ENCODE data around the gene ANKRD63. TPM values are rescaled to one million over a fixed set of nuclear protein-coding genes. Genes with fewer than 3 reads are reported as not detected.

The ANKRD63 gene
- total RNA-seq, 2 donors from 2014 or later: not detected

GRCh38 chr15:40281801-40282146 is 1.1 kb downstream of the ANKRD63 start:
- H3K4me1 ChIP-seq (ENCODE audit: control insufficient read depth in 1 of 2, low read depth in 2 of 2): peaks cover 3 to 34% of the 10 kb centered on the region in 2 donors
- H3K27me3 ChIP-seq (replicated peaks; ENCODE audit: insufficient read depth): peaks cover 15% of the 10 kb centered on the region
- no peak overlapping the region for H3K27ac ChIP-seq
- no peak for DNase-seq (ENCODE audit: low spot score)
- H3K36me3 ChIP-seq: no peaks in the 10 kb centered on the region
- peak overlapping the region; percentile 66 for H3K4me3 ChIP-seq
- TF ChIP-seq CTCF (IDR thresholded peaks at IDR 0.05): no peak
- no peak for ATAC-seq (ENCODE audit: insufficient number of reproducible peaks, low FRiP score, low read depth)
- H3K9me3 ChIP-seq: no peaks in the 10 kb centered on the region

GRCh38 chr15:40281057-40281800 is 1.6 kb downstream of the ANKRD63 start:
- Histone ChIP-seq H3K27me3 (replicated peaks; ENCODE audit: insufficient read depth) (peaks cover 15% of the 10 kb centered on the region), H3K4me3 (peak overlapping the region; percentile 66), H3K9me3 (no peaks in the 10 kb centered on the region), H3K36me3 (no peaks in the 10 kb centered on the region), H3K27ac (no peak overlapping the region), H3K4me1 (ENCODE audit: control insufficient read depth in 1 of 2, low read depth in 2 of 2) (peaks cover 3 to 34% of the 10 kb centered on the region in 2 donors)
- ATAC-seq (ENCODE audit: insufficient number of reproducible peaks, low FRiP score, low read depth) (no peak), DNase-seq (ENCODE audit: low spot score) (no peak)
- no peak for TF ChIP-seq CTCF (IDR thresholded peaks at IDR 0.05)

- Histone ChIP-seq H3K27me3 (replicated peaks; ENCODE audit: insufficient read depth) (peaks cover 15% of the 10 kb centered on the region), H3K36me3 (no peaks in the 10 kb centered on the region), H3K9me3 (no peaks in the 10 kb centered on the region), H3K27ac (peak overlapping the region in 1 of 2 donors; percentile 11), H3K4me3 (no peak overlapping the region), H3K4me1 (ENCODE audit: control insufficient read depth in 1 of 2, low read depth in 2 of 2) (peaks cover 3 to 34% of the 10 kb centered on the region in 2 donors)
- TF ChIP-seq CTCF (IDR thresholded peaks at IDR 0.05): no peak
- DNase-seq (ENCODE audit: low spot score): no peak
- no peak for ATAC-seq (ENCODE audit: insufficient number of reproducible peaks, low FRiP score, low read depth)
Observed at GRCh38 chr15:40280260-40281056, 2.4 kb downstream of the ANKRD63 start.

GRCh38 chr15:40279437-40280141 is 3.3 kb downstream of the ANKRD63 start:
- H3K9me3 ChIP-seq: no peaks in the 10 kb centered on the region
- DNase-seq (ENCODE audit: low spot score) (no peak), ATAC-seq (ENCODE audit: insufficient number of reproducible peaks, low FRiP score, low read depth) (no peak)
- H3K36me3 ChIP-seq: no peaks in the 10 kb centered on the region
- peaks cover 15% of the 10 kb centered on the region for H3K27me3 ChIP-seq (replicated peaks; ENCODE audit: insufficient read depth)
- H3K4me3 ChIP-seq: no peak overlapping the region
- TF ChIP-seq CTCF (IDR thresholded peaks at IDR 0.05): peak; percentile 98
- H3K4me1 ChIP-seq (ENCODE audit: control insufficient read depth in 1 of 2, low read depth in 2 of 2): peaks cover 3 to 34% of the 10 kb centered on the region in 2 donors
- no peak overlapping the region for H3K27ac ChIP-seq

GRCh38 chr15:40278026-40278425 is 4.8 kb downstream of the ANKRD63 start:
- TF ChIP-seq CTCF (IDR thresholded peaks at IDR 0.05): no peak
- peaks cover 15% of the 10 kb centered on the region for H3K27me3 ChIP-seq (replicated peaks; ENCODE audit: insufficient read depth)
- peaks cover 2 to 30% of the 10 kb centered on the region in 2 donors for H3K4me1 ChIP-seq (ENCODE audit: control insufficient read depth in 1 of 2, low read depth in 2 of 2)
- H3K36me3 ChIP-seq: no peaks in the 10 kb centered on the region
- no peaks in the 10 kb centered on the region for H3K9me3 ChIP-seq
- no peak overlapping the region for H3K4me3 ChIP-seq
- H3K27ac ChIP-seq: no peak overlapping the region
- DNase-seq (ENCODE audit: low spot score) (no peak), ATAC-seq (ENCODE audit: insufficient number of reproducible peaks, low FRiP score, low read depth) (no peak)

Measured in thoracic aorta (tissue), 2 donors.